Heart right ventricle (tissue), 16 donors: Measurements from ENCODE around the gene HIVEP2. TPM values are rescaled to one million over a fixed set of nuclear protein-coding genes. Genes with fewer than 3 reads are reported as not detected.

Experiments
- ATAC-seq, 8 donors: fragments of 200-7000 bp; cut with Tn5 transposase; one replicate each; pipeline ENCODE4 v1.9.1; 2020; ENCODE audit warnings: mild to moderate bottlenecking in 8 of 8, moderate library complexity in 8 of 8, moderate number of reproducible peaks in 1 of 8
- DNase-seq, 2 donors: peaks; one replicate each; pipeline ENCODE4 v3.0.0-alpha.2; 2020
- H3K27ac ChIP-seq, 10 donors: fragments of 200-600 bp; sonication (generic) in 2 of 10; one replicate each; pipeline versions ENCODE4 v1.5.0 to v1.8.0; 2020 to 2022; ENCODE audit warnings: mild to moderate bottlenecking in 3 of 10
- H3K27me3 ChIP-seq, 7 donors: fragments of 200-600 bp; one replicate each; pipeline ENCODE4 v1.8.0; 2021 to 2022; ENCODE audit warnings: mild to moderate bottlenecking in 2 of 7
- H3K36me3 ChIP-seq, 9 donors: fragments of 200-600 bp; sonication (generic) in 1 of 9; one replicate each; pipeline versions ENCODE4 v1.5.0 to v1.8.0; 2020 to 2022; ENCODE audit warnings: mild to moderate bottlenecking in 2 of 9
- H3K4me1 ChIP-seq, 9 donors: fragments of 200-600 bp; sonication (generic) in 1 of 9; one replicate each; pipeline versions ENCODE4 v1.5.0 to v1.8.0; 2020 to 2022; ENCODE audit warnings: mild to moderate bottlenecking in 4 of 9
- H3K4me3 ChIP-seq, 10 donors: fragments of 200-600 bp; sonication (generic) in 2 of 10; one replicate each; pipeline versions ENCODE4 v1.5.0 to v1.8.0; 2020 to 2022; ENCODE audit warnings: mild to moderate bottlenecking in 7 of 10, moderate library complexity in 2 of 10
- H3K9me3 ChIP-seq, 11 donors: fragments of 200-600 bp in 10 of 11; sonication (generic) in 2 of 11; one replicate each; pipeline versions ENCODE4 v1.5.0 to v1.8.0; 2013 to 2022; ENCODE audit warnings: mild to moderate bottlenecking in 2 of 11, control low read depth in 1 of 11, moderate library complexity in 1 of 11
- WGBS, 2 donors: extraction: QIAGEN DNeasy Blood & Tissue Kit; methylation state at CpG; one replicate each; pipeline ENCODE4 v1.1.7; 2013; ENCODE audit warnings: inconsistent platforms in 1 of 2; 5-methylcytosine and 5-hydroxymethylcytosine counted together
- intact Hi-C, 10 donors: fragments of 100-400 bp; cut with DNase I; formaldehyde crosslinking; loops; one replicate each; pipeline versions ENCODE4 v1.11.1 to v1.14.2; 2022
- polyA plus RNA-seq, 2 donors: library from polyadenylated mRNA; stranded (reverse); fragments of 200-250 nt; gene quantifications; one replicate each; pipeline ENCODE4 v1.2.3, GENCODE V29; 2013
- total RNA-seq, 10 donors: library from RNA; stranded (reverse); fragmentation: NEBNext Ultra II Directional in 3 of 10; extraction: Animal tissue kit (Norgen Biotek cat#: 25700) in 3 of 10; gene quantifications; one replicate each; pipeline versions ENCODE4 v1.2.1 to v1.2.4, GENCODE V29; 2021 to 2023
- TF ChIP-seq, protein P1 (sequence below), 9 donors: fragments of 200-600 bp; sonication (generic) in 2 of 9; IDR thresholded peaks; one replicate each; pipeline versions ENCODE4 v1.5.0 to v1.8.0; 2021 to 2022; ENCODE audit warnings: antibody characterized with exemption in 9 of 9, mild to moderate bottlenecking in 5 of 9, moderate library complexity in 1 of 9
- donor health status: Arrhythmogenic right ventricular cardiomyopathy.
- donor health status: ischemic (EF 13 %, LVEDD 7.1; RV severe dilation, severe dysfunction).
- donor health status: healthy with polysubstance abuse.
- donor health status: DM: no; HTN: yes; CAD: no.
- donor health status: DM: no; HTN: no; CAD: no.
- donor health status: ischemic (EF 25% LVEDD 6.9; RV normal size, moderate dysfunction).
- donor health status: ischemic (EF 25% LVEDD 5.7; RV mildly dilated, moderate dysfunction).
- donor health status: healthy.
- donor health status: DM: yes; HTN: yes; CAD: no.
- donor health status: Ischemic cardiomyopathy.
- donor health status: ischemic (EF 35%, LVEDD 5.7; RV mildly dilated, moderate dysfunction).
- donor health status: nonischemic (EF 11% LVEDD 7.7; RV severe dilation, severe dysfunction).
- donor health status: DM: yes; HTN: yes; CAD: no.
- donor health status: PGD.
- donor health status: ischemic (EF 29% LVEDD 5.4; RV normal size, mild dysfunction).
- donor health status: nonischemic (EF 23%, LVEDD 6.1; RV moderate dilation, normal function).

The HIVEP2 gene
- total and polyA plus RNA-seq, 12 donors = 2.1 to 31.6 (median 21.2) TPM

DNA sequence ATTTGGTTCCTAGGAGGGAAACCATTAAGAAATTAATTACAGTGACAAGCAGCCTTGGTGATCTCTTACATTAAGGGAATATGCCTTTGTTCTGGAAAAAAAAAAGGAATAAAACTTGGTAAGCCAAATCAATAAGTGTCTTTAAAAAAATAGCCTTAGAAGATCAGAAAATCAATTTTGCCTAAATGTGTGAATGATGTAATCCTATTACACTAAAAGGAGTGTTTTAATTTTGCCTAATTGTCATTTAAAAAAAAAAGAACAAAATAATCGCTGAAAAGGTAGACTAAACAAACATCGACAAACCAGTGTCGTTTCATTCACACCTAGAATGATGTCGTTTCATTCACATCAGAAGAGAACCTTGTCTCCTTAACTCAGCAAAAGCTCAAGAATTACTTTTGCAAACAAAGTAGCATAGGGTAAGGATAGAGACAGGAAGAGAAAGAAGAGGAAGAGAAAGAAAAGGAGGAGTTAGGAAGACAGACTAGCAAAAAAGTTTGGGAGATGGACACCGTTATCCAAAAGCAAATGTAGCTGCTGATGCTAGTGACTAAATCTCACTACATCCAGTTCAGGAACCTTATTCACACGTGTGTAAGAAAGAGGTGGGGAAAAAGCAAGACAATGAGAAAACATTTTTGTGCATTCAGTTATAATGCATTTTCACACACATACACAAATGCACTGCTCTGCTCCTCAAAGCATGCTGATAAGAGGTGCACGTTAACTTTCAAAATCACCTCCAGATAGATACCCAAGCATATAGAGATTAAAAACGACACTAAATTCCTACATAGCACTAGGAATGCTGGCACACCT, 60.6 kb downstream of the HIVEP2 start:
- no peak for ATAC-seq
- no peaks in the 10 kb centered on the region for H3K9me3 ChIP-seq
- DNase-seq = no peak
- TF ChIP-seq, protein P1, sequence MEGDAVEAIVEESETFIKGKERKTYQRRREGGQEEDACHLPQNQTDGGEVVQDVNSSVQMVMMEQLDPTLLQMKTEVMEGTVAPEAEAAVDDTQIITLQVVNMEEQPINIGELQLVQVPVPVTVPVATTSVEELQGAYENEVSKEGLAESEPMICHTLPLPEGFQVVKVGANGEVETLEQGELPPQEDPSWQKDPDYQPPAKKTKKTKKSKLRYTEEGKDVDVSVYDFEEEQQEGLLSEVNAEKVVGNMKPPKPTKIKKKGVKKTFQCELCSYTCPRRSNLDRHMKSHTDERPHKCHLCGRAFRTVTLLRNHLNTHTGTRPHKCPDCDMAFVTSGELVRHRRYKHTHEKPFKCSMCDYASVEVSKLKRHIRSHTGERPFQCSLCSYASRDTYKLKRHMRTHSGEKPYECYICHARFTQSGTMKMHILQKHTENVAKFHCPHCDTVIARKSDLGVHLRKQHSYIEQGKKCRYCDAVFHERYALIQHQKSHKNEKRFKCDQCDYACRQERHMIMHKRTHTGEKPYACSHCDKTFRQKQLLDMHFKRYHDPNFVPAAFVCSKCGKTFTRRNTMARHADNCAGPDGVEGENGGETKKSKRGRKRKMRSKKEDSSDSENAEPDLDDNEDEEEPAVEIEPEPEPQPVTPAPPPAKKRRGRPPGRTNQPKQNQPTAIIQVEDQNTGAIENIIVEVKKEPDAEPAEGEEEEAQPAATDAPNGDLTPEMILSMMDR (IDR thresholded peaks at IDR 0.05) = no peak
- H3K36me3 ChIP-seq = no peaks in the 10 kb centered on the region
- WGBS, 2 donors = 44 to 47% methylated on average over 8 of the region's 8 CpGs
- intact Hi-C loops = loop anchor here in 8 of 10 donors (5.0 to 10.0 kb wide), 12 partner anchors 37 to 192 kb away; partner anchors contain the start of gene HIVEP2 (in 4 of the 8)
- H3K4me1 ChIP-seq = peaks cover 0 to 61% (median 47%) of the 10 kb centered on the region in 9 donors
- no peaks in the 10 kb centered on the region for H3K27me3 ChIP-seq
- peak overlapping the region in 9 of 10 donors; percentile 23 to 54 (median 45) for H3K4me3 ChIP-seq
- H3K27ac ChIP-seq = peak overlapping the region; percentile 31 to 81 (median 70)

DNA sequence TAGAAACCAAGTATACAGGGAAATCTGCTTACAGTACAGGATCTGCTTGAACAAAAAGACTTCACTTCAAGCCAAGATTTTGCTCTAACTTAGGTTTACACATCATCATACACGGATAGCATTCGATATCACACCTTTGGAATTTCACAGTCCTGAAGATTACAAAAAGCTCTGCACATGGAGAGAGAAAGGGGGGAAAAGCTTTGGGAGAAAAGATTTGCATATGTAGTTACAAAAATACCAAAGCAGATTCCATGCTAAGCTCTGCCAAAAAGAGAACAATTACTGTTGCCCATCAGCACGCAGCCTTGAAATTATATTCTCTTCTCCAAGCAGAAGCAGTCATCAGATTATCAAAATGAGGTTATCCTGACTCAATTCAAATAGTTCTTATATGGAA, 62.0 kb downstream of the HIVEP2 start:
- H3K9me3 ChIP-seq = peaks cover 0 to 1% (median 0%) of the 10 kb centered on the region in 11 donors
- ATAC-seq (no peak), DNase-seq (no peak)
- no peaks in the 10 kb centered on the region for H3K27me3 ChIP-seq
- WGBS, 2 donors = 20 to 33% methylated on average over 3 of the region's 3 CpGs
- H3K4me3 ChIP-seq = no peak overlapping the region
- H3K27ac ChIP-seq = peak overlapping the region in 1 of 10 donors; percentile 5
- H3K36me3 ChIP-seq = no peaks in the 10 kb centered on the region
- TF ChIP-seq, protein P1 (IDR thresholded peaks at IDR 0.05) = no peak
- intact Hi-C loops = loop anchor here in 6 of 10 donors (5.0 to 10.0 kb wide), 6 partner anchors 36 to 188 kb away; partner anchors contain the start of gene HIVEP2 (in 1 of the 6)
- peaks cover 0 to 71% (median 47%) of the 10 kb centered on the region in 9 donors for H3K4me1 ChIP-seq

DNA sequence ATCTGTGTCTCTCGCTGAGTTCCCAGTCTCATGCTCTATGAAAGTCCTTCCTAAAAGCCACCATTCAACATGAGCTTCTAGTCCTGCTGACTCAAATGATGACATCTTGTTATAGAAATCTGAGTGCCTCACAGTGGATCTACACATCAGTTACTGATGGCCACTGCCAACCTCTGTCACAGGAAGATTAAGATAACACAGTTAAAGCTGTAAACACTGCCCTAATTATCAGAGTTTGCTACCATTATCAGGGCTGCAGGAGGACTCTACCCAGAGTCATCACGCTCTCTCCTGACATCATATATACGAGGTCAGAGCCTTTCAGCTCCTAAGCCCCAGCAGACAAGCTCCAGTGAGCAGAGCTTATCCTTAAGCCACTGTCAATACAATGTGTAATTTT, 63.2 kb downstream of the HIVEP2 start:
- TF ChIP-seq, protein P1 (IDR thresholded peaks at IDR 0.05) = no peak
- Histone ChIP-seq H3K4me3 (no peak overlapping the region), H3K36me3 (no peaks in the 10 kb centered on the region), H3K4me1 (peaks cover 0 to 64% (median 43%) of the 10 kb centered on the region in 9 donors), H3K9me3 (peaks cover 0 to 8% (median 0%) of the 10 kb centered on the region in 11 donors), H3K27ac (peak overlapping the region in 1 of 10 donors; percentile 5), H3K27me3 (no peaks in the 10 kb centered on the region)
- WGBS, 2 donors = 75 to 83% methylated on average over 3 of the region's 3 CpGs
- intact Hi-C loops = loop anchor here in 6 of 10 donors (5.0 to 10.0 kb wide), 6 partner anchors 34 to 187 kb away; partner anchors contain the start of gene HIVEP2 (in 1 of the 6)
- DNase-seq = no peak
- no peak for ATAC-seq

DNA sequence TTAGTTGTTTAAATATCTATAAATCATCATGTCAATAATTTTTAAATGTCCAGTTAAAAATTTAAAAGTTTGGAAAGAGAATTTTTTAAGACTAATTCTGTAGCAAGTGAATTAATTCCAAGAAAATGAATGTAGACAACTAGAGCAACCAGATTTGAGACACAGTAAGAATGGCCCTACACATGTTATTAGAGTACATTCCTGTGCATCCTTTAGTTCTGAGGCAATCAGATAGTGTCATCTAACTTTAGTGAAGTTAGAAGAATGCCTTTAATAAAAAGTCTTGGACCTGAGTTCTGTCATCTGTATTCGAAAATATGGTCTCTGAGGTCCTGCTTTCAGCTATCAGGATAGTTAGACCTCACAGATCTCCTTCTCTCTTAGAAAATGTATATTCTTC, 63.7 kb downstream of the HIVEP2 start:
- peaks cover 0 to 59% (median 38%) of the 10 kb centered on the region in 9 donors for H3K4me1 ChIP-seq
- WGBS, 2 donors = 90 to 92% methylated on average over 1 of the region's 1 CpG
- ATAC-seq (no peak), DNase-seq (no peak)
- TF ChIP-seq, protein P1 (IDR thresholded peaks at IDR 0.05) = no peak
- peaks cover 0 to 8% (median 0%) of the 10 kb centered on the region in 11 donors for H3K9me3 ChIP-seq
- intact Hi-C loops = loop anchor here in 6 of 10 donors (5.0 to 10.0 kb wide), 6 partner anchors 34 to 186 kb away; partner anchors contain the start of gene HIVEP2 (in 1 of the 6)
- H3K27me3 ChIP-seq = no peaks in the 10 kb centered on the region
- no peak overlapping the region for H3K27ac ChIP-seq
- no peaks in the 10 kb centered on the region for H3K36me3 ChIP-seq
- H3K4me3 ChIP-seq = no peak overlapping the region
